Measurements from ENCODE around the gene TBC1D1.

The TBC1D1 gene

GRCh38 chr4:38009949-38010348, 119.1 kb downstream of the TBC1D1 start:
- TF ChIP-seq GATA3 (IDR thresholded peaks at IDR 0.05; ENCODE audit: low read depth, low read length) (no peak), GATA2 (IDR thresholded peaks at IDR 0.05; ENCODE audit: low read depth, low read length) (no peak)

DNA sequence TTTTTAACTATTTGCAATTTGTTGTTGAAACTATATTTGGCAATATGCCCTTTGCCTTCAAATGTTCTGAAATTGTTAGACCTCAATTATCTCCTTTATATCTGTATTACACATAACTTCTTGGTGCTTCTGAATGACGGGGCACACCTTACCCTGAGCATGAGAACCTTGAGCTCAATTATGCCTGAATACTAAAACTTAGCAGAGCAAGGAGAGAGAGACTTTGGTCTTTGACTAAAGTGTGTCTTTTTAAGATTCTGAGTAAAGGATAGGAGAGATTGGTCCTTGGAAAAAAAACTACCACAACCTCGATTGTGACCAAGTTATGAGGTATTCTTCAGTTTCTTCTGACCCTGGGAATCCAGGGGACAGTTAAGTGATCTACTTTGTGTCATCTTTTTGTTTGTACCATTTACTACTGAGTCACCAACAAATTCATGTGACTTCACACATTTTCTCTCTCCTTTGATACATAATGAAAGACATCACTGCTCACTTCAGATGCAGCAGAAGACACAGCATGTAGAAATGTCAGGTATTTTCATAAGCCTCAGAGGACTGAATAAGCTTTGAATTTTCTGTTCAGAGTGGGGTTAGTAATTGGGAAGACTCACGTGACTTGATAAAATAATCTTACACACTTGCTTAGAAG, 120.8 kb downstream of the TBC1D1 start:
- TF ChIP-seq GATA2 (IDR thresholded peaks at IDR 0.05; ENCODE audit: low read depth, low read length) (no peak), GATA3 (IDR thresholded peaks at IDR 0.05; ENCODE audit: low read depth, low read length) (no peak)

DNA sequence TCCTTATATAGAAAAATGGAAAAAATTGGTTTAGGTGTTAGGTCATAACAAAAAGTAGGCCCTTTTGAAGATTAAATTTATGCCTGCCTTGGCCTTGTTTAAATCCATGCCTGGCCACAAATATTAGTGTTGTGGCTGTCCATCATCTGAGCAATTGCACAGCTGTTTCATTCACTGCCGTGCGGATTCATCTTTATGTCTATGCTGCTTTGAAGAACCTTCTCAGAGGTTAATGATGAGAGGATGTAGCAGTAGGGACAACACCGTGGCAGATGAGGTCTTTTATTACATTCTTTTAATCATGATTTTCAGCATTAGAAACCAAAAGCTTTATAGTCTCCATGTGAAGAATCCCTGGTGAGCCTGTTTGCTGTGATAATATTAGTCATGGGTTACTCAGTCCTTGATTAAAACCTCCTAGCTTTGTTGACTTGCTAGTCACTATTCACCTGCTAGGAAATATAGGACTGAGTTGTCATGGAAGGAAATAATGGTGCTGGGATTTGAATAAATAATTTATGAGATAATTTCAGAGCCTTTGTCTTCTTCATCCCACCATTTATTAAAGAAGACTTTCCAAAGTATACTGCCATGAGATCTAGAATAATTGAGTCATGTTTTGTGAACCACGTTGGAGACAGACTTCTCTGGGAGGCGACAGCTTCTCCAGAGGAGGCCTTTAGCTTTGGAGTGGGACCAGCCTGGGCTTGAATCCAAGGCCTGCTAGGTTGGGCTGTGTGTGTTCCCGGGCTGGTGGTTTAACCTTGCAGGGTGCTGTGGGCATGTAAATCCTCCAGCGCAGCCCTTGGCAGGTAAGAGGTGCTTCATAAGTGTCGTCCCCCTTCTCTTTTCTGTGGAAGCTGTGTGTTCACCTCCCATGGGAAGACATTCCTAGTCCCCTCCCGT, 122.8 kb downstream of the TBC1D1 start:
- TF ChIP-seq GATA2 (IDR thresholded peaks at IDR 0.05; ENCODE audit: low read depth, low read length), result no peak
- no peak for TF ChIP-seq GATA3 (IDR thresholded peaks at IDR 0.05; ENCODE audit: low read depth, low read length)

GRCh38 chr4:38014421-38014852, 123.6 kb downstream of the TBC1D1 start:
- TF ChIP-seq GATA2 (IDR thresholded peaks at IDR 0.05; ENCODE audit: low read depth, low read length), result no peak
- no peak for TF ChIP-seq GATA3 (IDR thresholded peaks at IDR 0.05; ENCODE audit: low read depth, low read length)

GRCh38 chr4:38015886-38016515, 125.1 kb downstream of the TBC1D1 start:
- TF ChIP-seq GATA3 (IDR thresholded peaks at IDR 0.05; ENCODE audit: low read depth, low read length) (no peak), GATA2 (IDR thresholded peaks at IDR 0.05; ENCODE audit: low read depth, low read length) (no peak)

- TF ChIP-seq GATA3 (IDR thresholded peaks at IDR 0.05; ENCODE audit: low read depth, low read length) (no peak), GATA2 (IDR thresholded peaks at IDR 0.05; ENCODE audit: low read depth, low read length) (no peak)
Observed at GRCh38 chr4:38016698-38017097, 125.8 kb downstream of the TBC1D1 start.

- TF ChIP-seq GATA2 (IDR thresholded peaks at IDR 0.05; ENCODE audit: low read depth, low read length), result no peak
- no peak for TF ChIP-seq GATA3 (IDR thresholded peaks at IDR 0.05; ENCODE audit: low read depth, low read length)
Observed at GRCh38 chr4:38017609-38018008, 126.7 kb downstream of the TBC1D1 start.

DNA sequence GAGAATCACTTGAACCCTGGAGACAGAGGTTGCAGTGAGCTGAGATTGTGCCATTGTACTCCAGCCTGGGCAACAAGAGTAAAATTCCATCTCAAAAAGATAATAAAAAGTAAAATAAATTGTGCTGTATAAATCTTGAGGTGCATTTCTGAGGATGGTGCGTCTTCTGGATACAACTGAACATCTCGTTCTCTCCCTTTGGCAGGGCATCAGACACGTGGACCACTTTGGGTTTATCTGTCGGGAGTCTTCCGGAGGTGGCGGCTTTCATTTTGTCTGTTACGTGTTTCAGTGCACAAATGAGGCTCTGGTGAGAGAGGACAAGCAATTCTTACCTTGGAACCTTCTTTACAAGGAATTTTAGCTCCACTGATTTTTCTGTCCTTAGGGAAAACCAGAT, 129.5 kb downstream of the TBC1D1 start:
- TF ChIP-seq GATA2 (IDR thresholded peaks at IDR 0.05; ENCODE audit: low read depth, low read length) (no peak), GATA3 (IDR thresholded peaks at IDR 0.05; ENCODE audit: low read depth, low read length) (no peak)

DNA sequence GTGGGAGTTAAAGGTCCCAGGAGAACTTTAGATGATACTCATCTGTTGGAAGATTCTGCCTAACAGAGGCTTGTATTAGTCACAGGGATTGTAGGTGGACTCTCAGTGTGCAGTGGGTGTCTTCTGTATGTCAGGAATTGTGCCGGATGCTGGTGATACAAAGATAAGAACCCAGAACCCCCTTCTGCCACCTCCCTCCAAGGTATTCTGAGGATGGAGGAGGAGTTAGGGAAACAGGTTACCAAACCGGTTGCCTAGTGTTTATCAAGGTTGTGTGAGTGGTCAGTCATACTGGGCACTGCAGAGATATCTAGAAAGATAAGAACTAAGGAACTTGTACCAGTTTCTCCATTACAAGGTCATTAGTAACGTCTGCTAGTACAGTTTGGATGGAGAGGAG, 130.9 kb downstream of the TBC1D1 start:
- no peak for TF ChIP-seq GATA2 (IDR thresholded peaks at IDR 0.05; ENCODE audit: low read depth, low read length)
- TF ChIP-seq GATA3 (IDR thresholded peaks at IDR 0.05; ENCODE audit: low read depth, low read length), result no peak

DNA sequence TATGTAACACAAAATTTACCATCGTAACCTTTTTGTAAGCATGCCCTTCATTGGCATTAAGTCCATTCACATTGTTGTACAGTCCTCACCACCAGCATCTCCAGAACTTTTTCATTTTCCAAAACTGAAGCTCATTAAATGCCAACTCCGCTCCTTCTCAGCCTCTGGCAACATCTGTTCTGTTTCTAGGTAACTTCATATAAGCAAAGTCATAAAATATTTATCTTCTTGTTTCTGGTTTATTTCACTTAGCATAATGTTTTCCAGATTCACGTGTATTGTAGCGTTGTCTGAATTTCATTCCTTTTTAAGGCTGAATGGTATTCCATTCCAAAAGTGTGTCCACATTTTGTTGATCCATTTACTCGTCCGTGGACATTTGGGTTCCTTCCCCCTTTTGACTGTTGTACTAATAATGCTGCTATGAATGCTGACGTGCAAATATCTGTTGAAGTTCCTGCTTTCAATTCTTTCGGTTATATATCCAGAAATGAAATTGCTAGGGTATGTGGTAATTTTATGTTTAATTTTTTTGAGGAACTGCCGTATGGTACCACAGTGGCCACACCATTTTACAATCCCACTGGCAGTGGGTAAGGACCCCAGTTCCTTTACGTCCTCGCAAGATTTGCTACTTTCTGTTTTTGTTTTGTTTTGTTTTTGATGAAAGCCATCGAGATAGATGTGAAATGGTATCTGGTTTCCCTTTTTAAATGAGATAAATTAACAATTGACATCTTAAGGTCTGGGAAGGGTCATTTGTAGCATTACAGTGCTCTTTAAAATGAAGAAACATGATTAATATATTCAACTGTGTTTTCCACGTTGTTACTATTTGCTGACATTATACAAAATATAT, 132.7 kb downstream of the TBC1D1 start:
- TF ChIP-seq GATA2 (IDR thresholded peaks at IDR 0.05; ENCODE audit: low read depth, low read length) (no peak), GATA3 (IDR thresholded peaks at IDR 0.05; ENCODE audit: low read depth, low read length) (no peak)

DNA sequence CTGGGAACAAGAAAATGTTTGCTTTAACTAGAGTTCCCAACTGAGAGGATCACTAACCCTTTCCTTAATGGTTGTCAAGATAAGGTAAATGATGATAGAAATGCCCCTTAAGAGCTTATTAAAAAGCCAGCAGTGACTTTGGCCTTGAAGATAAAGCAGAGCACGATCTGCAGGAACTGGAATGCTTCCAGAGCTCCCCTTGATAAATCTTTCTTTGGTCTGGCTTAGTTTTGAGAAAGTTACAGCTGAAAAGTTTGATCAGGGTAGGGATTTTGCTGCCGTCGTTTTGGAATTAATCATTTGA, 133.3 kb downstream of the TBC1D1 start:
- TF ChIP-seq GATA3 (IDR thresholded peaks at IDR 0.05; ENCODE audit: low read depth, low read length) (0 out of 2 replicates have a peak, but pooled peaks have one; percentile 35), GATA2 (IDR thresholded peaks at IDR 0.05; ENCODE audit: low read depth, low read length) (peak; percentile 53)

GRCh38 chr4:38025665-38026064, 134.8 kb downstream of the TBC1D1 start:
- TF ChIP-seq GATA3 (IDR thresholded peaks at IDR 0.05; ENCODE audit: low read depth, low read length) (no peak), GATA2 (IDR thresholded peaks at IDR 0.05; ENCODE audit: low read depth, low read length) (no peak)

- no peak for TF ChIP-seq GATA2 (IDR thresholded peaks at IDR 0.05; ENCODE audit: low read depth, low read length)
Observed at GRCh38 chr4:38026158-38026740, 135.4 kb downstream of the TBC1D1 start.

Data from SH-SY5Y (cell line).